Hindlimb muscle (tissue), 1 donor: Measurements from ENCODE around the gene ADAMTS10. TPM values are rescaled to one million over a fixed set of nuclear protein-coding genes. Genes with fewer than 3 reads are reported as not detected.
A peak's percentile ranks its signal among the peaks of the same experiment; 100 is the strongest.
"Not testable (repeated sequence)": the region's sequence is repeated elsewhere in the genome, so short reads cannot be mapped to it uniquely, and the experiment has no call there.

ENCODE experiments used
- DNase-seq: peaks from one replicate; pipeline ENCODE4 v3.0.0-alpha.2; 2013
- polyA plus RNA-seq: library from polyadenylated mRNA; unstranded; fragments of 120-200 nt; gene quantifications from one replicate; pipeline ENCODE4 v1.2.1, GENCODE V29; 2013; ENCODE audit not compliant: insufficient read length

The ADAMTS10 gene
- polyA plus RNA-seq, 1 donor = 31.2 TPM

DNA sequence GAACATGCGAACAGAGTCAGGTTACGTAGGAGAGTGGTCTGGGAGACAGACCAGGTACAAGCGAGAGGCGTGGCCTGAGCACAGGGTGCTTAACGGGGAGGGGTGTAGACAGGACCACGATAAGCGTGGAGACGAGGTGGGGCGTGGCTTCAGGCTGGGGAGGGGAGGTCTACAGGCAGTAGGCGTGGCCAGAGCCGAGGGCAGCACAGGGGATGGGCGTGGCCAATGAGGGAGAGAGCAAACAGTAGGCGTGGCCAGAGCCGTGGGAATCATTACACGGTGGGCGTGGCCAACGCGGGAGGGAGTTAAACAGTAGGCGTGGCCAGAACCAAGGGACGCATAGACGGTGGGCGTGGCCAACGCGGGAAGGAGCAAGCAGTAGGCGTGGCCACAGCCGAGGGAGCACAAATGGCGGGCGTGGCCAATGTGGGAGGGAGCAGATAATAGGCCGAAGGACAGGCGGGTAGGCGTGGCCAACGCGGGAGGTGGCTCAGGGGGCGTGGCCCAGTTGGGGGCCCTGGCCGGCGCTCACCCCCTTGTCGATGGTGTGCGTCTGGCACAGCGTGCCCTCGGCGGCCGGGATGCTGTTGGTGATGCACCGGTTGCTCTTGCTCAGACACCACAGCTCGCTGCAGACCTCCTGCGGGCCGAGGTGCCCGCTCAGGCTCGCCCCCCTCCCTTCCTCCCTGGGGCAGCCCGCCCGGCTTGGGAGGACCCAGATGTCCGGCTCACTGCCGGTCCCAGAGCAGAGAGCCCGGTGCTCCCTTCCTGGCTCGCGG is 18.1 kb downstream of the ADAMTS10 start:
- DNase-seq = peak; percentile 92

- DNase-seq = no peak
Observed at GRCh38 chr19:8589177-8589714, 21.3 kb downstream of the ADAMTS10 start.

- no peak for DNase-seq
Observed at GRCh38 chr19:8585894-8586750, 24.4 kb downstream of the ADAMTS10 start.

DNA sequence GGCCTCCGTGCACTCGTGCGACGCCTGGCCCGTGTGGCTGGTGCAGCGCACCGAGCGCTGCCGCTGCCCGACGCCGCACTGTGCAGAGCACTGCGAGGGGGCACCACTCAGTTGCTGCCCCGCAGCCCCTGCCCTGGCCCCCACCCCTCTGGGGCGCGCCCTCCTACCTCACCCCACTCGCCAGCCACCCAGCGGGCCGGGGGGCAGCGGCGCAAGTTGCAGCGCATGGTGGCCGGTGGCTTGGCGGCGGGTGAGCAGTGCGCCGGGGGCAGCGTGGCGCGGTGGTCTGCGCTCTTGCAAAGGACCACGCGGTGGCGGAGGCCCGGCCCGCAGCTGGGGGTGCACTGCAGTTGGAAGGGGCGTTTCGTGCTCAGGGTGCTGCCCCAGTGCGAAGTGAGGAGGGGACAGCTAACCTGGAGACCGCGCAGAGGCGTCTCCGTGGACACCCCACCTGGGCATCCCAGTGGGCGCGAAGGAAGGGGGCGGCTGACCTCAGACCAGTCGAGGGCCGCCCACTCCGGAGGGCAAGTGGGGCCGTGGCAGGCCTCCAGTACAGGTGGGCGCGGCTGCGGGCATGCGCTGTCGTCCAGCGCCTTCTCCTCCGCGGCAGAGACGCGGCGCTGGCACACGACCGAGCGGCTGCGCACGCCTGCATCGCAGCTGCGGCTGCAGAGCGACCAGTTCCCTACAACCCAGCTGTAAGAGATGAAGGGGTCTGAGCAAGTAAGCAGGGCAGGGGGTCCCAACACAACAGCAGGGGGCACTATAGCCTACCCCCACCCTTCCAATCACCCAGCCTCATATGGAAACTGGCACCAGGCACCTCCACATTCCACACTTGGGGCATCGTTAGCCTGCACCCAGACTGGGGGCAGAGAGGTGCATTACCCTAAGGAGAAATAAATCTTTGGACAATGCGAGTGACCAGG is 25.3 kb downstream of the ADAMTS10 start:
- no peak for DNase-seq

DNA sequence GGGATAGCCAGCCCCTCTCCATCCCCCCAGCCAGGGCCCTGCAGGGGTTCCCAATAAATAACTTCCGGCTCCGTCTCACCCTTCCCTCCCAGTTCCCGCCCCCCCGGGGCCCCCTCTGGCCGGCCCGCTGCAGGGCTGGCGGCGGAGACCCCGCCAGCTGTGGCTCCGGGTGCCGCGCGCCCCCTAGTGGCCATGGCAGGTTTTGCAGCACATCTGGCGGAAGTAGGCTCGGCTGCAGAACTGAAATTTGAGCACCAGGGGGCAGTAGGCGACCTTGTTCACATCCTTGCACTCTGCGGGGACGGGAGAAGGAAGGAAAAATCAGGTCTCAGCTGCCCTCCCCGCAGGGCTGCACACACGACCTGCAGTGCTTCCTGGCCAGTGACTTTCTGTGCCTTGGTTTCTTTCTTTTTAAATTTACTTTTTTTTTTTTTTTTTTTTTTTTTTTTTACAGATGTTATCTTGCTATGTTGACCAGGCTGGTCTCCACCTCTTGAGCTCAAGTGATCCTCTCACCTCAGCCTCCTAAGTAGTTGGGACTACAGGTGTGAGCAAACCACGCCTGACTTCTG is 29.7 kb downstream of the ADAMTS10 start:
- DNase-seq = peak; percentile 82

GRCh38 chr19:8578642-8579265 is 31.8 kb downstream of the ADAMTS10 start:
- peak; percentile 69 for DNase-seq

- no peak for DNase-seq
Observed at GRCh38 chr19:8577741-8578140, 32.8 kb downstream of the ADAMTS10 start.

DNA sequence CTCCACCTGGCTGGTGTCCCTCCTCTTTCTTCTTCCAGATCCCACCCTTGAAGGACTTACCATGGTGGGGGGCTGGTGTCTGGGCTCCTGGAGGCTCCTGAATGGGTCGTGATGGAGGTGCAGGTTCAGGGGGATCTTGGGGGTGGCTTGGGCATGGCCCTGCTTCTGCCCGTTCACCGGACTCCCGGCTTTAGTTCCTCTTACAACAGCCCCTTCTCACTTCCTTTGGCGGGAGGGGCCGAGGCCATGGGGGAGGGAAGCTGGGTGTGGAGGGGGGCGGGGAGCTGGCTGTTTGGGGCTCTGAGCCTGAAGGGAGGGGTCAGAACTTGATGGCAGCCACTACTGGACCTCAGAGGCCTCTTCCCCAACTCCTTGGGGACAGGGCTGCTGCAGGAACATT is 33.3 kb downstream of the ADAMTS10 start, which contains the start of gene MYO1F:
Gene MYO1F (minus strand): TSS at position 196 of the 400 bp plus-strand sequence. CDS start 133 bp downstream, at position 63.
- no peak for DNase-seq

- DNase-seq = no peak
Observed at GRCh38 chr19:8576273-8576993, 34.1 kb downstream of the ADAMTS10 start.

- DNase-seq = no peak
Observed at GRCh38 chr19:8575467-8575997, 35.0 kb downstream of the ADAMTS10 start.

DNA sequence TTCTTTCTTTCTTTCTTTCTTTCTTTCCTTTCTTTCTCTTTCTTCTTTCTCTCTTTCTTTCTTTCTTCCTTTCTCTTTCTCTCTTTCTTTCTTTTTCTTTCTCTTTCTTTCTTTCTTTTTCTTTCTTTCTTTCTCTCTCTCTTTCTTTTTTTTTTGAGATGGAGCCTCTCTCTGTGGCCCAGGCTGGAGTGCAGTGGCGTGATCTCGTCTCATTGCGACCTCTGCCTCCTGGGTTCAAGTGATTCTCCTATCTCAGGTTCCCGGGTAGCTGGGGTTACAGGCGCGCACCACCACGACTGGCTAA is 35.9 kb downstream of the ADAMTS10 start:
- DNase-seq = not testable (repeated sequence)

- DNase-seq = no peak
Observed at GRCh38 chr19:8573316-8573715, 37.2 kb downstream of the ADAMTS10 start.

GRCh38 chr19:8571006-8571411 is 39.5 kb downstream of the ADAMTS10 start:
- DNase-seq = no peak

- DNase-seq = no peak
Observed at GRCh38 chr19:8569066-8569771, 41.3 kb downstream of the ADAMTS10 start.

DNA sequence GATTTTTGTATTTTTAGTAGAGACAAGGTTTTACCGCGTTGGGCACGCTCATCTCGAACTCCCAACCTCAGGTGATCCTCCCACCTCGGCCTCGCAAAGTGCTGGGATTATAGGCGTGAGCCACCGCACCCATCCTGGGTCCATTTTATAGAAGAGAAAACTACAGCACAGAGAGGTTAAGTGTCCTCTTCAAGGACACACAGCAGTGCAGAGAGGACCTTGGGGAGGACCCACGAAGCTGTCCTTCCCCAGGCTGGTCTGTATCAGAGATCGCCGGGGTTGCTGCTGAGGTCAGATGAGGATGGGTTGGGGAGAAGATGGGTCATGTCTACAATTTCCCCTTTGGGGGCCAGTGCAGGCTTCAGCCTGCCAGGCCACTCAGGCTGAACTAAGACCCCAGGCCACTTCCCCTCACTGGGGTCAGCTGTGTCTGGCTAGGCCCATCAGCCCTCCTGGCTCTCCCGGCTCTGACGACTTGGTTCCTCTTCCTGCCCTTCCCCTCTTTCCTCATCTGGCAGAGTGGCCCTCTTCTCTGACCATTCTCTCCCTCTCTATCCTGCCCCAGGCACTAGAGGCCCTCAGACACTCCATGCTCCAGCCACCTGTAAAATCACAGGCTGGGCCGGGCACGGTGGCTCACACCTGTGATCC is 42.9 kb downstream of the ADAMTS10 start:
- no peak for DNase-seq

GRCh38 chr19:8566855-8567254 is 43.7 kb downstream of the ADAMTS10 start:
- no peak for DNase-seq

- DNase-seq = not testable (repeated sequence)
Observed at GRCh38 chr19:8564866-8565265, 45.6 kb downstream of the ADAMTS10 start.

- no peak for DNase-seq
Observed at GRCh38 chr19:8561075-8561764, 49.3 kb downstream of the ADAMTS10 start.

GRCh38 chr19:8558325-8558724 is 52.2 kb downstream of the ADAMTS10 start:
- DNase-seq = no peak
